Stimulated activated CD8-positive, alpha-beta memory T cell treated with anti-CD3 and anti-CD28 coated beads, Interleukin-12 subunit alpha, Interleukin-12 subunit beta, amount 100 ng/mL, for 1 hour (primary cell): ENCODE data around the gene GPR119.
"Not testable (repeated sequence)": the region's sequence is repeated elsewhere in the genome, so short reads cannot be mapped to it uniquely, and the experiment has no call there.

Experiments
- DNase-seq: peaks from one replicate; pipeline ENCODE4 v3.0.0-alpha.2; 2020; ENCODE audit warnings: low read depth

The GPR119 gene

GRCh38 chrX:130385520-130385919 lies at the start of gene GPR119:
Gene GPR119 (minus strand): TSS chrX:130385674. CDS start chrX:130385447, 227 bp downstream.
- DNase-seq, result no peak

- not testable (repeated sequence) for DNase-seq
These were observed 43.8 kb upstream of the GPR119 start for GRCh38 chrX:130429236-130429635.

GRCh38 chrX:130426531-130426930 lies 41.1 kb upstream of the GPR119 start:
- no peak for DNase-seq

- no peak for DNase-seq
These were observed 33.8 kb upstream of the GPR119 start for GRCh38 chrX:130419263-130419662.

- no peak for DNase-seq
These were observed 33.3 kb upstream of the GPR119 start for GRCh38 chrX:130418740-130419139.

GRCh38 chrX:130418066-130418465 lies 32.6 kb upstream of the GPR119 start:
- no peak for DNase-seq

- no peak for DNase-seq
These were observed 31.3 kb upstream of the GPR119 start for GRCh38 chrX:130416785-130417184.

GRCh38 chrX:130415201-130415600 lies 29.7 kb upstream of the GPR119 start:
- no peak for DNase-seq

GRCh38 chrX:130414800-130415199 lies 29.3 kb upstream of the GPR119 start:
- no peak for DNase-seq

- DNase-seq, result no peak
These were observed 27.9 kb upstream of the GPR119 start for GRCh38 chrX:130413415-130413814.

- DNase-seq, result no peak
These were observed 16.8 kb upstream of the GPR119 start for GRCh38 chrX:130402208-130402684.

- DNase-seq, result peak; percentile 40
These were observed 16.1 kb upstream of the GPR119 start, which contains the start of gene RBMX2 for GRCh38 chrX:130401415-130402207. Gene RBMX2 (plus strand): TSS chrX:130401987. CDS start chrX:130402033, 46 bp downstream.

GRCh38 chrX:130395341-130395740 lies 9.9 kb upstream of the GPR119 start:
- DNase-seq, result no peak

- no peak for DNase-seq
These were observed 8.1 kb upstream of the GPR119 start for GRCh38 chrX:130393451-130394074.

- DNase-seq, result no peak
These were observed 934 bp upstream of the GPR119 start for GRCh38 chrX:130386408-130386808.

- DNase-seq, result no peak
These were observed 7.3 kb downstream of the GPR119 start for GRCh38 chrX:130378024-130378669.

GRCh38 chrX:130376077-130376476 lies 9.4 kb downstream of the GPR119 start:
- no peak for DNase-seq

- DNase-seq, result not testable (repeated sequence)
These were observed 33.4 kb downstream of the GPR119 start for GRCh38 chrX:130352050-130352449.

- no peak for DNase-seq
These were observed 33.9 kb downstream of the GPR119 start for GRCh38 chrX:130351567-130351966.

GRCh38 chrX:130347321-130347720 lies 38.2 kb downstream of the GPR119 start:
- DNase-seq, result no peak

- DNase-seq, result no peak
These were observed 42.1 kb downstream of the GPR119 start for GRCh38 chrX:130343411-130343810.

GRCh38 chrX:130340271-130340670 lies 45.2 kb downstream of the GPR119 start:
- no peak for DNase-seq
